ENCODE data around the gene MRPS15. TPM values are rescaled to one million over a fixed set of nuclear protein-coding genes. Genes with fewer than 3 reads are reported as not detected.

MRPS15 gene
- total and polyA plus RNA-seq, 8 donors: 48.9 to 84.2 (median 57.5) TPM

DNA sequence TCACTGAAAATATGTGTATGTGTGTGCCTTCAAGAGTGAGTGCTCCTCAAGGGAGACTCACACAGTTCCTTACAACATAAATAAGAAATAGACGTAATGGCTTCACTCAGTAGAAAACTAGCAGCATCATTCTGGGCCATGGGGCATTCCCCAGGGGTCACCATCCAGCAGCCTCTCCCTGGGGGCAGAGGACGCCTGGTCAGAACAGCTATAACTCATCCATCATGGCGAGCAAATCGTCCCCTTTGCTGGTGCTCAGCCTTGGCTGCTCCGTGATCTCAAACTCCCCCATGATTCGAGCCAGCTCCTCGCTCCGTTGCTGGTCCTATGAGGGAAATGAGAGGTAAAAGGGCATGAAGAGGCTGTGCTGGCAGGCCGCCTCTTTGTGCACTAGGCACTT, 46.3 kb downstream of the MRPS15 start:
- Histone ChIP-seq H3K27ac (no peak overlapping the region), H3K36me3 (peaks cover 0 to 7% of the 10 kb centered on the region in 2 donors), H3K4me3 (no peak overlapping the region), H3K27me3 (no peaks in the 10 kb centered on the region), H3K9me3 (no peaks in the 10 kb centered on the region), H3K4me1 (peaks cover 0 to 21% of the 10 kb centered on the region in 2 donors)
- ATAC-seq (no peak), DNase-seq (no peak)
- intact Hi-C loops (cut with DNase I): loop anchor here in 1 of 2 donors (5.0 kb wide), 1 partner anchor 76 kb away; no protein-coding TSS in a partner anchor
- TF ChIP-seq, protein P1, sequence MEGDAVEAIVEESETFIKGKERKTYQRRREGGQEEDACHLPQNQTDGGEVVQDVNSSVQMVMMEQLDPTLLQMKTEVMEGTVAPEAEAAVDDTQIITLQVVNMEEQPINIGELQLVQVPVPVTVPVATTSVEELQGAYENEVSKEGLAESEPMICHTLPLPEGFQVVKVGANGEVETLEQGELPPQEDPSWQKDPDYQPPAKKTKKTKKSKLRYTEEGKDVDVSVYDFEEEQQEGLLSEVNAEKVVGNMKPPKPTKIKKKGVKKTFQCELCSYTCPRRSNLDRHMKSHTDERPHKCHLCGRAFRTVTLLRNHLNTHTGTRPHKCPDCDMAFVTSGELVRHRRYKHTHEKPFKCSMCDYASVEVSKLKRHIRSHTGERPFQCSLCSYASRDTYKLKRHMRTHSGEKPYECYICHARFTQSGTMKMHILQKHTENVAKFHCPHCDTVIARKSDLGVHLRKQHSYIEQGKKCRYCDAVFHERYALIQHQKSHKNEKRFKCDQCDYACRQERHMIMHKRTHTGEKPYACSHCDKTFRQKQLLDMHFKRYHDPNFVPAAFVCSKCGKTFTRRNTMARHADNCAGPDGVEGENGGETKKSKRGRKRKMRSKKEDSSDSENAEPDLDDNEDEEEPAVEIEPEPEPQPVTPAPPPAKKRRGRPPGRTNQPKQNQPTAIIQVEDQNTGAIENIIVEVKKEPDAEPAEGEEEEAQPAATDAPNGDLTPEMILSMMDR (IDR thresholded peaks at IDR 0.05): no peak

DNA sequence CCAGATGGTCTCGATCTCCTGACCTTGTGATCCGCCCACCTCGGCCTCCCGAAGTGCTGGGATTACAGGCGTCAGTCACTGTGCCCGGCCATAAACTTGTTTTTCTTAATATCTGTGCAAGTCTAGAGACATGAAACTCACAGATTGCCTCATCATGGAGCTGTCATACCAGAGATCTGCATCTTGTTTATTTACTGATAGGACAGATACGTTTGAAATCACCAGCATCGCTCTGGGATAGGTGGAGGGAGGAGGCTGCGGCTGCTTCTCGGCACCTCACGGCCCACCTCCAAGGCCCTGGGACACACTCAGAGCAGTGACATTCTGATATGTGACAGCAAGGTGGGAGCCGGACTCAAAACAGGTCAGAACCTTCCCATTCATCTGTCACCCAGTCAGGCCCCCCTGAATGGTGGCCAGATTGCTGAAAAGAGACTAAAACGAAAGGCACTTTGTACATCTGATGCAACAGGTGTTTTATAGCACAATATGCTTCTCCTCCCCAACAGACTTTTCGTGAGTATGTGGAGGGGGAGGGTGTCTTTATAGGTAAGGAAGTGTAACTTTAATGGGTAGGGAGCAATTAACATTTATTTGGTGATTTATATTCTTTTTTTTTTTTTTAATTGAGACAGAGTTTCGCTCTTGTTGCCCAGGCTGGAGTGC, 48.4 kb downstream of the MRPS15 start:
- H3K9me3 ChIP-seq: no peaks in the 10 kb centered on the region
- TF ChIP-seq, protein P1 (IDR thresholded peaks at IDR 0.05): no peak
- no peak overlapping the region for H3K27ac ChIP-seq

DNA sequence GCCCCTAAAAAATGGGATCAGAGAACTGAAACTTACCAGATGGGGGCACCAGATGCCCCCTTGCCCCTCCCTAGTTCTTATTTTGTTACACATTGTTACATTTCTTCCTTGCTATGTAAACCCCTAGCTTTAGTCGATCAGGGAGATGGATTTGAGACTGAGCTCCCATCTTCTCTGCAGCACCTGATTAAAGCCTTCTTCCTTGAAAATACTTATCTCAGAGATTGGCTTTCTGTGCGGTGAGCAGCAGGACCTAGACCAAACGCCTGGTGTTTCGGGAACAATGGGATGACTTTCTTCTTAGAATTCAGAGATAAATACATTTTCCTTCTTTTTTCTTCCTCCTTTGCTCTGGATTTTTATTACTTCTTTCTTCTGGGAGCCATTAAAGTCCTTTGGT, 49.8 kb downstream of the MRPS15 start:
- ATAC-seq: no peak
- intact Hi-C loops (cut with DNase I): no loop called here
- Histone ChIP-seq H3K4me3 (no peak overlapping the region), H3K27me3 (no peaks in the 10 kb centered on the region), H3K9me3 (no peaks in the 10 kb centered on the region), H3K4me1 (peaks cover 0 to 7% of the 10 kb centered on the region in 2 donors), H3K27ac (no peak overlapping the region), H3K36me3 (no peaks in the 10 kb centered on the region)
- no peak for DNase-seq
- TF ChIP-seq, protein P1 (IDR thresholded peaks at IDR 0.05): no peak

More for the DNA sequence above, 48.4 kb downstream of the MRPS15 start:
- ATAC-seq (no peak), DNase-seq (no peak)
- H3K27me3 ChIP-seq: no peaks in the 10 kb centered on the region
- no peak overlapping the region for H3K4me3 ChIP-seq
- intact Hi-C loops (cut with DNase I): loop anchor here in 1 of 2 donors (5.0 kb wide), 1 partner anchor 73 kb away; no protein-coding TSS in a partner anchor
- H3K36me3 ChIP-seq: no peaks in the 10 kb centered on the region
- H3K4me1 ChIP-seq: peaks cover 0 to 20% of the 10 kb centered on the region in 2 donors

DNA sequence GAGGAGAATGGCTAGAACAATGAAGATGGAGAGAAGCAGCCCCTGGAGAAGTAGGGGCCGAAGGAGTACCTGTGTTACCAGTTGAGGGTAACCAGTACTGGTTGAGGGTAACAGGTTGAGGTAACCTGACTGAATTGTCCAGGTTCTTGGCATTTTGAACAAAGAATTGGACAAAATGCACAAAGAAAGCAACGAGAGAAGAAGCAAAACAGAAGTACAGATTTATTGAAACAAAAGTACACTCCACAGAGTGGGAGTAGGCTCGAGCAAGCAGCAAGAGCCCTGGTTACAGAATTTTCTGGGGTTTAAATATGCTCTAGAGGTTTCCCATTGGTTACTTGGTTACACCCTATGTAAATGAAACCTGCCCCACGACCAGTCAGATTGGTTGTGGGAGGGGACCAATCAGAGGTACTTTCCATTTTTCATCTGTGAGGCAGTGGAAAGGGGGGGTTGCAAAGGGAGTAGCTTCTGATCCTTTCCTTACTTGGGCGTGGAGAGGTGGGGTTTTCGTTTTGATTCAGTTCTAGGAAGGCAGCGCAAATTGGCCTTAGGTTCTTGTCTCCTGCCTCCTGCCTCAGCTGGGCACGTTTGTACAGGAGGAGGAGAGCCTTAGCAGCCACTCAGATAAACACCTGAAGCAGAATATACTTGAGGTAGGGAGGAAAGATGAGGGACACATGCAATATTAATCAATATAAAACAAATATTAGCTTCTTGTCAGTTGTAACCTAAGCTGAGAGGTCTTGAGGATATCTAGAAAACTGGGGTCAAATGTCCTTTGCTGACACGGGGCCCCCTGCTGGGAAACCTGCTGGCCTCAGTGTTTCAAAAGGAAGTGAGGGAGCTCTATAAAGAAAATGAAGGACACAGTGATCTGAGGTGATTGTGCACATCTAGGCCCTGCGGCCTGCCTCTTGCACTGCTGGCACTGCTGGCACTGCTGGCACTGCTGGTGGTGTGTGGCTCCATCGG, 52.2 kb downstream of the MRPS15 start:
- H3K36me3 ChIP-seq: no peaks in the 10 kb centered on the region
- H3K9me3 ChIP-seq: no peaks in the 10 kb centered on the region
- H3K27me3 ChIP-seq: no peaks in the 10 kb centered on the region
- intact Hi-C loops (cut with DNase I): no loop called here
- H3K4me1 ChIP-seq: no peaks in the 10 kb centered on the region
- DNase-seq: no peak
- peak; percentile 27 for ATAC-seq
- TF ChIP-seq, protein P1 (IDR thresholded peaks at IDR 0.05): no peak
- no peak overlapping the region for H3K27ac ChIP-seq
- no peak overlapping the region for H3K4me3 ChIP-seq

DNA sequence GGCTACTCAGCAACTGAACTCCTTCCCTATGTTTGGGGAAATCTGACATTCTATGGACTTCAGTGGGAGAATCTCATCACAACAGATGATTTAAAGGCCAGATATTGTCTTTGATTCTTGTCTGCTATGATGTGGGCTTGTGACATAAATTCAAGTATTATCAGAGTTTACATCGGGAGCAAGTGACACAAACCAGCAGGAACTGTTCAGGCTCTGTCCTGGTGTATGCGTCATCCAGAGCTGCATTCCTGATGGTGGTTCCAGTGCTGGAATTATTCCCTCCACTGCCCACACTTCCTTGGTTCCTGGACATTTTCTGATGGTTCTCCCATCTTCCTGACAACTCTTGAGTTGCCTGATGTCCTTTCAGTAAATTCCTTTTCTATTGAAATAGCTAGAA, 55.7 kb downstream of the MRPS15 start:
- intact Hi-C loops (cut with DNase I): no loop called here
- TF ChIP-seq, protein P1 (IDR thresholded peaks at IDR 0.05): no peak
- Histone ChIP-seq H3K4me3 (no peak overlapping the region), H3K36me3 (no peaks in the 10 kb centered on the region), H3K9me3 (no peaks in the 10 kb centered on the region), H3K27me3 (no peaks in the 10 kb centered on the region), H3K27ac (no peak overlapping the region), H3K4me1 (no peaks in the 10 kb centered on the region)
- ATAC-seq (peak; percentile 35), DNase-seq (no peak)

All from left lung (tissue), 10 donors.